Endothelial cell of umbilical vein (primary cell): Measurements from ENCODE around the gene CHI3L1. TPM values are rescaled to one million over a fixed set of nuclear protein-coding genes. Genes with fewer than 3 reads are reported as not detected.

Experiments used
- BruUV-seq: library from RNA; stranded (reverse); fragments of 400-500 nt; replicated peaks from 2 replicates; lab custom pipeline; 2021; lab: Mats Ljungman, UMichigan
- CTCF ChIA-PET: fragments of 300-600, 350-600 bp; sonication (Branson Sonifier 250); formaldehyde crosslinking; loops from one replicate; lab custom pipeline; 2021; ENCODE audit warnings: antibody characterized with exemption, inconsistent platforms; lab: Charles Lee
- POLR2A ChIA-PET: fragments of 300-600, 350-600 bp; sonication (Branson Sonifier 250); formaldehyde crosslinking; loops from one replicate; lab custom pipeline; 2021; ENCODE audit warnings: antibody characterized with exemption, inconsistent platforms; lab: Charles Lee
- DNase-seq: peaks from one replicate; pipeline ENCODE4 v3.0.0-alpha.2; 2011; ENCODE audit warnings: low read depth, low spot score
- FAIRE-seq: peaks from 2 replicates; lab custom pipeline; 2011; peaks lifted over from hg19 to GRCh38; lab: Jason Lieb, UNC
- H2AFZ ChIP-seq: 2 replicates; pipeline ENCODE4 v1.6.0; 2012; ENCODE audit warnings: low read depth, low read length, control low read depth, inconsistent platforms
- H3K27ac ChIP-seq: 2 replicates; pipeline ENCODE4 v1.5.1; 2011; ENCODE audit warnings: low read depth, mild to moderate bottlenecking, control low read depth, low read length, moderate library complexity; ENCODE audit not compliant: insufficient read depth
- H3K27me3 ChIP-seq, 2 experiments: 2 replicates each; pipeline versions ENCODE4 v1.6.0 to v1.6.1; 2011; ENCODE audit warnings: low read length in 2 of 2, mixed read lengths in 1 of 2; ENCODE audit not compliant: control insufficient read depth in 2 of 2, insufficient read depth in 2 of 2
- H3K36me3 ChIP-seq, 2 experiments: 2 replicates in 1 of 2; 3 replicates in 1 of 2; pipeline ENCODE4 v1.5.1; 2011; ENCODE audit warnings: low read length in 2 of 2, mild to moderate bottlenecking in 1 of 2, moderate library complexity in 1 of 2; ENCODE audit not compliant: control insufficient read depth in 2 of 2, insufficient read depth in 2 of 2; ENCODE audit errors: extremely low read depth in 1 of 2
- H3K4me1 ChIP-seq: 3 replicates; pipeline ENCODE4 v1.5.1; 2011; ENCODE audit warnings: mild to moderate bottlenecking, low read length; ENCODE audit not compliant: control insufficient read depth, insufficient read depth; ENCODE audit errors: extremely low read depth
- H3K4me2 ChIP-seq: 2 replicates; pipeline ENCODE4 v1.6.1; 2011; ENCODE audit warnings: low read length, control low read depth, mixed read lengths; ENCODE audit not compliant: insufficient read depth
- H3K4me3 ChIP-seq, 3 experiments: fragments of 200-600 bp in 1 of 3; sonication (generic), shearing (Covaris generic) in 1 of 3; replicated peaks in 1 of 3; 2 replicates each; pipeline ENCODE4 v1.5.1; 2011 to 2016; ENCODE audit warnings: control low read depth in 3 of 3, low read length in 3 of 3, mild to moderate bottlenecking in 2 of 3, inconsistent platforms in 1 of 3, low read depth in 1 of 3, moderate library complexity in 1 of 3; ENCODE audit not compliant: insufficient read depth in 1 of 3
- H3K79me2 ChIP-seq: 2 replicates; pipeline ENCODE4 v1.6.0; 2012; ENCODE audit warnings: low read length, inconsistent platforms; ENCODE audit not compliant: control insufficient read depth, insufficient read depth
- H3K9ac ChIP-seq: replicated peaks from 2 replicates; pipeline ENCODE3; 2011; ENCODE audit warnings: low read length, control low read depth; ENCODE audit not compliant: insufficient read depth; ENCODE audit errors: extremely low read depth
- H3K9me1 ChIP-seq: replicated peaks from 3 replicates; pipeline ENCODE4 v1.6.0; 2011; ENCODE audit warnings: mild to moderate bottlenecking, low read length; ENCODE audit not compliant: control insufficient read depth, insufficient read depth; ENCODE audit errors: extremely low read depth
- H3K9me3 ChIP-seq: replicated peaks from 2 replicates; pipeline ENCODE4 v1.5.1; 2012; ENCODE audit warnings: low read length, inconsistent platforms; ENCODE audit not compliant: control insufficient read depth, insufficient read depth
- H4K20me1 ChIP-seq: replicated peaks from 2 replicates; pipeline ENCODE3; 2011; ENCODE audit warnings: mild to moderate bottlenecking, low read length; ENCODE audit not compliant: control insufficient read depth, insufficient read depth; ENCODE audit errors: extremely low read depth
- EZH2 ChIP-seq: IDR thresholded peaks from 2 replicates; pipeline ENCODE4 v1.6.1; 2012; ENCODE audit warnings: borderline replicate concordance, low read depth, mild to moderate bottlenecking, moderate library complexity, low read length, inconsistent platforms; ENCODE audit not compliant: severe bottlenecking
- FOS ChIP-seq: IDR thresholded peaks from 2 replicates; pipeline ENCODE4 v1.6.1; 2011; ENCODE audit warnings: mild to moderate bottlenecking, low read length, moderate library complexity, borderline replicate concordance; ENCODE audit not compliant: insufficient read depth
- GATA2 ChIP-seq: IDR thresholded peaks from 2 replicates; pipeline ENCODE4 v1.7.0; 2011; ENCODE audit warnings: low read depth, mild to moderate bottlenecking, moderate library complexity, mixed read lengths, low read length; ENCODE audit not compliant: insufficient read length, insufficient read depth
- JUN ChIP-seq: IDR thresholded peaks from 2 replicates; pipeline ENCODE4 v1.6.1; 2011; ENCODE audit warnings: borderline replicate concordance, low read depth; ENCODE audit not compliant: insufficient read length, insufficient read depth
- MYC ChIP-seq: IDR thresholded peaks from one replicate; pipeline ENCODE4 v1.6.1; 2011; ENCODE audit warnings: mild to moderate bottlenecking, low read depth, low read length
- POLR2A ChIP-seq: IDR thresholded peaks from 2 replicates; pipeline ENCODE4 v1.6.1; 2012; ENCODE audit warnings: low read depth, mild to moderate bottlenecking, control low read depth, low read length
- POLR2AphosphoS5 ChIP-seq: IDR thresholded peaks from 2 replicates; pipeline ENCODE4 v1.6.1; 2012; ENCODE audit warnings: low read depth, mild to moderate bottlenecking, control low read depth, low read length, moderate library complexity; ENCODE audit not compliant: insufficient read depth
- dilution Hi-C: fragments of 300-500 bp; cut with MboI; formaldehyde crosslinking; loops from one replicate; pipeline ENCODE4 v1.15.0; 2019; ENCODE audit warnings: low sequenced_read_pairs; ENCODE audit not compliant: extremely low pct_ligation_motif_present
- intact Hi-C: fragments of 100-400 bp; cut with micrococcal nuclease; formaldehyde crosslinking; loops from one replicate; pipeline ENCODE4 v1.10.0; 2022
- polyA plus RNA-seq, 4 experiments: library from polyadenylated mRNA; depleted of rRNA in 3 of 4; stranded (reverse) in 3 of 4; unstranded in 1 of 4; fragments of >200 nt; gene quantifications; 2 replicates each; pipeline versions ENCODE4 v1.2.1 to v1.2.3, GENCODE V29; 2011 to 2012; ENCODE audit warnings: missing spikeins in 1 of 4
- total RNA-seq: library from RNA; stranded (reverse); gene quantifications from 2 replicates; pipeline ENCODE4 v1.2.3, GENCODE V29; 2021
- TF ChIP-seq, protein P1 (sequence below), 2 donors: IDR thresholded peaks; 1 replicate in 1 of 2; 2 replicates in 1 of 2; pipeline ENCODE4 v1.5.1; 2011; ENCODE audit warnings: low read length in 2 of 2, mild to moderate bottlenecking in 2 of 2, moderate library complexity in 2 of 2, control low read depth in 1 of 2, inconsistent platforms in 1 of 2, low read depth in 1 of 2; ENCODE audit not compliant: insufficient read depth in 1 of 2; ENCODE audit errors: extremely low read depth in 1 of 2
- TF ChIP-seq, protein P2 (sequence below): IDR thresholded peaks from 2 replicates; pipeline ENCODE4 v1.6.1; 2011; ENCODE audit not compliant: insufficient read depth, insufficient read length

Gene CHI3L1
- total and polyA plus RNA-seq, 2 donors (not counting 3 experiments of a cell fraction or from before 2014, with no cell fraction given), result not detected

DNA sequence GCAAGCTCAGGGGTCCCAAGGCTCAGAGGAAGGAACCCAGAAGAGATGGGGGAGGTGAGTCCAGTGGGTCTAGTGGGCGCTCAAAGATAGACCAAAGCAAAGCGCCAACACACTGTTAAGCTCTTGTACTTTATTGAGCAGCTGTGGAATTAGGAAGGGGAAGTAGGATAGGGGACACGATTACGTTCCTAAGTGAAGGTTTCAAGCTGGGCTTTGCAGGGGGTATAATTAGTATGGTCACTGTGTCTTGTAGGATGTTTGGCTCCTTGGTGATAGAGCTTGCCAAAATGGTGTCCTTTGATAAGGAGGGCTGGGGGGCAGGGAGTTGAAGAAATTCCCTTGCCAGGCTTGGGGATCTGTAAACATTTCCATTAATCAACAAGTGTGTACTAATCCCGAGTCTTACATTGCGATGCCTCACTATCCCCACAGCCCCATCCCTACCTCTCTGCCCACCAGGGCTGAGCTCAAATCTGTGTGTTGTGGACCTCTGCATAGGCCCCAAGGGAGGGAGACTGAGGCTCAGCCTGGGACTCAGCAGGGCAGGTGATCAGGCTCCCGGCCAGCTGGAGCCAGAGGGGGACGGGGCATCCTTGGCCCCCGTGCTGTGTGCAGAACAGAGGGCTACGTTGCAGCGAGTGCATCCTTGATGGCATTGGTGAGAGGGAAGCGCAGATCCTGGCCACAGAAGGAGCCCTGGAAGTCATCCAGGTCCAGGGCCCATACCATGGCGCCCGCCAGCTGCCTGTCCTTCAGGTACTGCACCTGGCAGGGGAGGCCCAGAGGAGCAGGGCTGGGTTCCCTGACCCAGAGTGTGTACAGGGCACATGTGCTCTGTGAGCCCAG lies 7.5 kb downstream of the CHI3L1 start:
- no peaks in the 10 kb centered on the region for H3K79me2 ChIP-seq
- CTCF ChIA-PET, result interaction anchor here (1.6 to 3.6 kb wide), 3 partner anchors 37 to 61 kb away, joined by 5 to 17 read pairs (median 7); no protein-coding TSS in a partner anchor
- H4K20me1 ChIP-seq, result no peaks in the 10 kb centered on the region
- H3K9me3 ChIP-seq, result no peaks in the 10 kb centered on the region
- intact Hi-C loops, result no loop called here
- H2AFZ ChIP-seq, result no peak overlapping the region
- no peak overlapping the region for H3K4me2 ChIP-seq
- FAIRE-seq (no peak), DNase-seq (no peak)
- H3K9ac ChIP-seq, result no peak overlapping the region
- BruUV-seq, result no TSS peak
- no peaks in the 10 kb centered on the region for H3K27me3 ChIP-seq
- H3K27ac ChIP-seq, result no peak overlapping the region
- dilution Hi-C loops, result no loop called here
- no peak for TF ChIP-seq POLR2A
- TF ChIP-seq JUN, result no peak
- TF ChIP-seq GATA2, result no peak
- no peak for TF ChIP-seq EZH2
- no peak for TF ChIP-seq POLR2AphosphoS5
- TF ChIP-seq, protein P1, sequence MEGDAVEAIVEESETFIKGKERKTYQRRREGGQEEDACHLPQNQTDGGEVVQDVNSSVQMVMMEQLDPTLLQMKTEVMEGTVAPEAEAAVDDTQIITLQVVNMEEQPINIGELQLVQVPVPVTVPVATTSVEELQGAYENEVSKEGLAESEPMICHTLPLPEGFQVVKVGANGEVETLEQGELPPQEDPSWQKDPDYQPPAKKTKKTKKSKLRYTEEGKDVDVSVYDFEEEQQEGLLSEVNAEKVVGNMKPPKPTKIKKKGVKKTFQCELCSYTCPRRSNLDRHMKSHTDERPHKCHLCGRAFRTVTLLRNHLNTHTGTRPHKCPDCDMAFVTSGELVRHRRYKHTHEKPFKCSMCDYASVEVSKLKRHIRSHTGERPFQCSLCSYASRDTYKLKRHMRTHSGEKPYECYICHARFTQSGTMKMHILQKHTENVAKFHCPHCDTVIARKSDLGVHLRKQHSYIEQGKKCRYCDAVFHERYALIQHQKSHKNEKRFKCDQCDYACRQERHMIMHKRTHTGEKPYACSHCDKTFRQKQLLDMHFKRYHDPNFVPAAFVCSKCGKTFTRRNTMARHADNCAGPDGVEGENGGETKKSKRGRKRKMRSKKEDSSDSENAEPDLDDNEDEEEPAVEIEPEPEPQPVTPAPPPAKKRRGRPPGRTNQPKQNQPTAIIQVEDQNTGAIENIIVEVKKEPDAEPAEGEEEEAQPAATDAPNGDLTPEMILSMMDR (IDR thresholded peaks at IDR 0.05; ENCODE audit: extremely low read depth in 1 of 2, insufficient read depth in 1 of 2, low read depth in 1 of 2, low read length in 2 of 2), result no peak
- TF ChIP-seq FOS, result no peak
- TF ChIP-seq, protein P2, sequence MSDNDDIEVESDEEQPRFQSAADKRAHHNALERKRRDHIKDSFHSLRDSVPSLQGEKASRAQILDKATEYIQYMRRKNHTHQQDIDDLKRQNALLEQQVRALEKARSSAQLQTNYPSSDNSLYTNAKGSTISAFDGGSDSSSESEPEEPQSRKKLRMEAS, result no peak
- no peak for TF ChIP-seq MYC
- no peak overlapping the region for H3K4me3 ChIP-seq
- H3K4me1 ChIP-seq, result peaks cover 6% of the 10 kb centered on the region
- POLR2A ChIA-PET, result no interaction called here
- no peaks in the 10 kb centered on the region for H3K36me3 ChIP-seq
- H3K9me1 ChIP-seq, result no peaks in the 10 kb centered on the region
